Prostate gland (tissue), 2 donors: Measurements from ENCODE around the gene PIEZO2. TPM values are rescaled to one million over a fixed set of nuclear protein-coding genes. Genes with fewer than 3 reads are reported as not detected.

Experiments used
- DNase-seq: peaks from one replicate; pipeline ENCODE4 v3.0.0-alpha.2; 2019; ENCODE audit warnings: low spot score
- H3K27ac ChIP-seq, 2 donors: fragments of 200-600 bp; sonication (generic); 2 replicates each; pipeline ENCODE4 v1.5.1; 2017 to 2019
- H3K27me3 ChIP-seq: fragments of 200-600 bp; sonication (generic); replicated peaks from 2 replicates; pipeline ENCODE4 v1.5.1; 2019; ENCODE audit not compliant: insufficient read depth
- H3K36me3 ChIP-seq, 2 donors: fragments of 200-600 bp; sonication (generic); 1 replicate in 1 of 2; 2 replicates in 1 of 2; pipeline versions ENCODE4 v1.5.1 to v1.8.1; 2017 to 2019
- H3K4me1 ChIP-seq: fragments of 200-600 bp; sonication (generic); replicated peaks from 2 replicates; pipeline ENCODE4 v1.5.1; 2019
- H3K4me3 ChIP-seq, 2 donors: fragments of 200-600 bp; sonication (generic); 2 replicates each; pipeline ENCODE4 v1.5.1; 2017 to 2019
- H3K9me3 ChIP-seq: fragments of 200-600 bp; sonication (generic); 2 replicates; pipeline ENCODE4 v1.5.1; 2017
- POLR2A ChIP-seq: fragments of 450-650 bp; IDR thresholded peaks from one replicate; pipeline ENCODE4 v1.6.1; 2016; ENCODE audit warnings: antibody characterized with exemption, mild to moderate bottlenecking
- POLR2AphosphoS5 ChIP-seq: sonication (generic); formaldehyde crosslinking; IDR thresholded peaks from one replicate; pipeline ENCODE4 v1.6.1; 2017; ENCODE audit warnings: antibody characterized with exemption
- WGBS: methylation state at CpG from one replicate; pipeline ENCODE4 v1.1.5; 2018; 5-methylcytosine and 5-hydroxymethylcytosine counted together
- intact Hi-C: fragments of 100-400 bp; cut with DNase I; formaldehyde crosslinking; loops from one replicate; pipeline ENCODE4 v1.14.2; 2022
- total RNA-seq, 2 donors: library from RNA; depleted of rRNA; stranded (reverse); fragments of >200 nt; gene quantifications; one replicate each; pipeline ENCODE4 v1.1.0, GENCODE V29; 2016
- TF ChIP-seq, protein P1 (sequence below), 4 experiments: fragments of 200-600 bp in 2 of 4; fragments of 450-650 bp in 2 of 4; sonication (generic) in 2 of 4; IDR thresholded peaks; 1 replicate in 3 of 4; 2 replicates in 1 of 4; pipeline ENCODE4 v1.5.1; 2016 to 2019; ENCODE audit warnings: antibody characterized with exemption in 4 of 4, mild to moderate bottlenecking in 2 of 4, moderate library complexity in 2 of 4

Gene PIEZO2
- total RNA-seq, 2 donors from 2014 or later: 4.1 to 19.0 TPM

DNA sequence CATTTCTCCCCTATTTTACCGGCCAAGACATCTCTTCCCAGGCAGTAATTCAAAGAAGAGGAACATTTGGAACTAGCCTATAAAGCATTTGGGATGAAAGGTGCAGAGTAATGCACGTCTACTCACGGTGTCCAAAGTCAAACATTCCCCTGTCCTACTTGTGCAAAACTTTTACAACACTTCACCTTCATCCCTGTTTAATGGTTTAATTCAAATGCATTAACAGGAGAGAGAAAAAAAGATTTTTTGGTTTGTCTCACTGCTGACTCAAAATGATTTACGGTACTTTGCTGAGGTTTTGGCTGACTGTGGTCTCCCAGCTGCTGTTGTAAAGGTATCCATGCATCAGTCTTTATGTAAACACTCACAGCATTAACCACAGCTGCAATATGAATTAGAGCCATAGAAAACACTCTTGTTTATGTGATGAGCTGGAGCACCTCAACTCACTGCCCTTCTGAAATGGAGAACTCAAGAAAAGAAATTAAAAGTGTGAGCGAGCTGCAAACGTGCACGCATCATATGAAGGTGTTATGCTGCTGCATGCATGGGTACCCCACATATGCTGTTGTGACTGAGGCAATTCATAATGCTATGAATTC, 220.5 kb downstream of the PIEZO2 start:
- DNase-seq: no peak
- Histone ChIP-seq H3K4me3 (no peak overlapping the region), H3K36me3 (no peaks in the 10 kb centered on the region), H3K4me1 (no peaks in the 10 kb centered on the region), H3K27me3 (no peaks in the 10 kb centered on the region), H3K9me3 (no peaks in the 10 kb centered on the region), H3K27ac (no peak overlapping the region)
- TF ChIP-seq POLR2AphosphoS5 (no peak), POLR2A (no peak)
- TF ChIP-seq, protein P1, sequence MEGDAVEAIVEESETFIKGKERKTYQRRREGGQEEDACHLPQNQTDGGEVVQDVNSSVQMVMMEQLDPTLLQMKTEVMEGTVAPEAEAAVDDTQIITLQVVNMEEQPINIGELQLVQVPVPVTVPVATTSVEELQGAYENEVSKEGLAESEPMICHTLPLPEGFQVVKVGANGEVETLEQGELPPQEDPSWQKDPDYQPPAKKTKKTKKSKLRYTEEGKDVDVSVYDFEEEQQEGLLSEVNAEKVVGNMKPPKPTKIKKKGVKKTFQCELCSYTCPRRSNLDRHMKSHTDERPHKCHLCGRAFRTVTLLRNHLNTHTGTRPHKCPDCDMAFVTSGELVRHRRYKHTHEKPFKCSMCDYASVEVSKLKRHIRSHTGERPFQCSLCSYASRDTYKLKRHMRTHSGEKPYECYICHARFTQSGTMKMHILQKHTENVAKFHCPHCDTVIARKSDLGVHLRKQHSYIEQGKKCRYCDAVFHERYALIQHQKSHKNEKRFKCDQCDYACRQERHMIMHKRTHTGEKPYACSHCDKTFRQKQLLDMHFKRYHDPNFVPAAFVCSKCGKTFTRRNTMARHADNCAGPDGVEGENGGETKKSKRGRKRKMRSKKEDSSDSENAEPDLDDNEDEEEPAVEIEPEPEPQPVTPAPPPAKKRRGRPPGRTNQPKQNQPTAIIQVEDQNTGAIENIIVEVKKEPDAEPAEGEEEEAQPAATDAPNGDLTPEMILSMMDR (IDR thresholded peaks at IDR 0.05): no peak
- intact Hi-C loops: loop anchor here (10.0 kb wide), 1 partner anchor 216 kb away; the partner anchor contains the start of gene PIEZO2
- 37% methylated on average over 7 of the region's 7 CpGs for WGBS

DNA sequence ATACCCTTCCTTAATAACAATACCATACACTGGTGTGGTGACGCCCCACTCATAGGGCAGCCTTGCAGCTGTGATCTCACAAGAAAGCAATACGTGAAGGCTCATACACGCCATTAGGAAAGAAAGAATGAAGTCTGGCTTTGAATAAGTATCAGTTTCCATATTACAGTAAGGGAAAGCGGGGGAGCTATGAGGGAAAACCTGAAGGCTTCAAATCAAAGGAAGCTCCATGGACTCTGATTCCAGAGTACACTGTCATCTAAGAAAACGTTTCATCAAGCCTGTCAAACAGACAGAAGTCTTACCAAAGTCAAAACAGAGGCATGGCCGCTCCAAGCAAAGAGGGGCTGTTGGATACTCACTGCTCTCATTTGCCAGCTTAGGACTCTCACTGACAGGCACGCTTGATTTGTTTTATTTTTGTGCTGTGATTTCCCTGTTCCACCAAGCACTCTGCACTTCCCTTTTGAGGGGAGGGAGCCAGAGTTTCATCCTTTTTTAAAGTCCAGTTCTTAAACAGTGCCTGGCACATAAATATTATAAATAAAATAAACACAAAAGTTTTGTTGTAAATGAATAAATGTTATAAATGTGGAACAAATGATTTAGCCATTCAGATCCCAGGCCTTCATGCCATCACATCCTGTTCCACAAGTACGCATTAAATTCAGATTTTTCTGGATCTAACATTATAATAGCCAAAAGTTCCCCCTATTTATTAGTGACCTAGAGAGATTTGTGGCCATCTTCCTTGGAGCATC, 221.2 kb downstream of the PIEZO2 start:
- no peaks in the 10 kb centered on the region for H3K27me3 ChIP-seq
- 57% methylated on average over 8 of the region's 8 CpGs for WGBS
- H3K4me3 ChIP-seq: no peak overlapping the region
- intact Hi-C loops: loop anchor here (10.0 kb wide), 1 partner anchor 217 kb away; the partner anchor contains the start of gene PIEZO2
- H3K4me1 ChIP-seq: no peaks in the 10 kb centered on the region
- H3K36me3 ChIP-seq: no peaks in the 10 kb centered on the region
- no peaks in the 10 kb centered on the region for H3K9me3 ChIP-seq
- DNase-seq: no peak
- no peak for TF ChIP-seq POLR2AphosphoS5
- TF ChIP-seq POLR2A: no peak
- TF ChIP-seq, protein P1 (IDR thresholded peaks at IDR 0.05): no peak
- H3K27ac ChIP-seq: peak overlapping the region in 1 of 2 donors; percentile 19

DNA sequence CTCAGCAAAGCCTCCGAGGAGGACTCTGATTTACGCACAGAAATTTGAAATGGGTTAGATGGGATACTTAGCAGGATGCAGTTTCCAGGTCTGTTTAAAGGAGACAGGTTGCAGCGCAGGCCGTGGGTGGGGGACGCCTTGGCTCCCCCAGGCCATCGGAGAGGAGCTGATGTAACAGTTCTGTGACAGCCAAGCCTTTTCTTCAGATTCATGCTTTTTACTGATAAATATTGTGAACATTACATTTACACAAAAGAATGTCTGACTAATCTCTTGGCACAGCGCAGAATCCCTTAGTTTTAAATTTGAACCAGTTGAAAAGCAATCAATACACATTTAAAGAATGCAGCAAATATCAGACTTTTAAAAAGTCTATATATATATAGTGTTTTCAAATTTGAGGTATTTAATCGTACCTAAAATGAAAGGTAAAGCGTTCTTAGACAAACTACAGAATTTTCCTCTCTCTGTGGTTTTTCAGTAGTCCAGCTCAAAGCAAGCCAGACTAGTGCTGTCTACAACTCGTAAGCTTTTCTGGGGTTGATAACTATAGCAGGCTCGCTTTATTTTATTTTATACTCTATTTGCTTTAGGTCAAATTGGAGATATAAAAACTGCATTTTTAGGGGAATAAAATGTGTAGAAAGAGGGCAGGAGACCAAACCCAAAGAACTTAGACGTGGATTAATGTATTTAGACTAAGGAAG, 221.9 kb downstream of the PIEZO2 start:
- WGBS: 64% methylated on average over 12 of the region's 12 CpGs
- intact Hi-C loops: loop anchor here (10.0 kb wide), 1 partner anchor 217 kb away; the partner anchor contains the start of gene PIEZO2
- Histone ChIP-seq H3K36me3 (no peaks in the 10 kb centered on the region), H3K27ac (peak overlapping the region; percentile 19 to 23), H3K4me3 (no peak overlapping the region), H3K9me3 (no peaks in the 10 kb centered on the region), H3K27me3 (no peaks in the 10 kb centered on the region), H3K4me1 (no peaks in the 10 kb centered on the region)
- DNase-seq: no peak
- TF ChIP-seq, protein P1 (IDR thresholded peaks at IDR 0.05): no peak
- TF ChIP-seq POLR2AphosphoS5: no peak
- no peak for TF ChIP-seq POLR2A

DNA sequence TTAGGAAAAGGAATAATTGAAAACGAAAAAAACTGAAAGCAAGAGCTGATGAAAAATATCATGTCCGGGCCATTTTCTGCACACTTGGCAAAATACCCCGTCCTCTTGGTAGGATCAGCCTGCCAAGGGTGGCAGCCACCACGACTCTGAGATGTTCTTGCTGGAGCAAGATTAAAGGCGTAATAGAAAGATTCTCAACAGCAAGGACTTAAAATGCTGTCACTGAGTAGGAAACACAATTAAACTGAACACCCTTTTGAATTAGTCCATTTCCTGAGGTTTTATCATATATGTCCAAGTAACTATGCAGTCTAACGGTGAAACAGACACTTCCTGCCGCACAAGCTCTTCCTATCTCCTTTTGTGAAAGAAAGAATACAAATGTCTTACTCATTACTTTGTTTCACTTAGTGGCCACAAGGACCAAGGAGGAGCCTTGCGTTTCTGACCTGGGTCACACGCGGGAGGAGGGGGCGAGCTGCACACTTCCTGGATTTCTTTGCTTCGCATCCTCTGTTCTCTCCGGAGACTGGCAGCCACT, 222.7 kb downstream of the PIEZO2 start:
- Histone ChIP-seq H3K4me1 (no peaks in the 10 kb centered on the region), H3K9me3 (no peaks in the 10 kb centered on the region), H3K4me3 (no peak overlapping the region), H3K36me3 (no peaks in the 10 kb centered on the region), H3K27me3 (no peaks in the 10 kb centered on the region), H3K27ac (peak overlapping the region; percentile 19 to 23)
- WGBS: 43% methylated on average over 13 of the region's 13 CpGs
- DNase-seq: no peak
- TF ChIP-seq, protein P1 (IDR thresholded peaks at IDR 0.05): no peak
- TF ChIP-seq POLR2AphosphoS5: no peak
- TF ChIP-seq POLR2A: no peak
- intact Hi-C loops: loop anchor here (10.0 kb wide), 1 partner anchor 218 kb away; the partner anchor contains the start of gene PIEZO2
